HCT116 (cell line): ENCODE data around the gene WDR17. TPM values are rescaled to one million over a fixed set of nuclear protein-coding genes. Genes with fewer than 3 reads are reported as not detected.

Experiments
- ATAC-seq: fragments of 200-7000 bp; cut with Tn5 transposase; 2 replicates; pipeline ENCODE4 v1.9.1; 2020; ENCODE audit warnings: mild to moderate bottlenecking, moderate library complexity
- BruUV-seq: library from RNA; stranded (reverse); fragments of 400-500 nt; replicated peaks from 2 replicates; lab custom pipeline; 2021; lab: Mats Ljungman, UMichigan
- CTCF ChIA-PET: fragments of 300-600 bp; sonication (Branson Sonifier 250); formaldehyde crosslinking; loops from one replicate; lab custom pipeline; 2021; ENCODE audit warnings: antibody characterized with exemption; lab: Charles Lee
- POLR2A ChIA-PET: fragments of 300-600, 350-600 bp; sonication (Branson Sonifier 250); formaldehyde crosslinking; loops from one replicate; lab custom pipeline; 2021; ENCODE audit warnings: antibody characterized with exemption; lab: Charles Lee
- RAD21 ChIA-PET, 2 experiments: fragments of 300-600 bp; sonication (Branson Sonifier 250); formaldehyde crosslinking; loops; one replicate each; lab custom pipeline; 2023; ENCODE audit warnings: low total read pairs in 2 of 2; ENCODE audit not compliant: uncharacterized antibody in 2 of 2, unreplicated experiment in 2 of 2, low non-redundant PET in 1 of 2; lab: Charles Lee
- DNase-seq: peaks from one replicate; pipeline ENCODE4 v3.0.0-alpha.2; 2010; ENCODE audit warnings: low read depth, low spot score
- H2AFZ ChIP-seq: fragments of 200-600 bp; shearing (Covaris generic), sonication (generic); 2 replicates; pipeline ENCODE4 v1.6.1; 2017; ENCODE audit warnings: low read depth, mixed run types, mixed read lengths, antibody characterized with exemption, low read length; ENCODE audit not compliant: poor library complexity, severe bottlenecking
- H3K27ac ChIP-seq: 2 replicates; pipeline ENCODE4 v1.5.1; 2012; ENCODE audit warnings: low read depth, low read length
- H3K27me3 ChIP-seq: fragments of 200-600 bp; sonication (generic); 2 replicates; pipeline ENCODE4 v1.6.1; 2016; ENCODE audit warnings: mixed run types, low read length, mixed read lengths; ENCODE audit not compliant: insufficient read depth
- H3K36me3 ChIP-seq, 2 experiments: fragments of 200-500 bp in 1 of 2; fragments of 200-600 bp in 1 of 2; sonication (Bioruptor generic) in 1 of 2; sonication (generic) in 1 of 2; 2 replicates each; pipeline versions ENCODE4 v1.5.1 to v1.6.1; 2014 to 2016; ENCODE audit warnings: low read length in 2 of 2, inconsistent platforms in 1 of 2, mixed read lengths in 1 of 2, mixed run types in 1 of 2; ENCODE audit not compliant: insufficient read depth in 2 of 2, control insufficient read depth in 1 of 2
- H3K4me1 ChIP-seq, 2 experiments: fragments of 200-600 bp in 1 of 2; sonication (generic) in 1 of 2; 2 replicates each; pipeline versions ENCODE4 v1.5.1 to v1.6.1; 2012 to 2017; ENCODE audit warnings: low read length in 2 of 2, inconsistent platforms in 1 of 2, mild to moderate bottlenecking in 1 of 2, mixed read lengths in 1 of 2, mixed run types in 1 of 2, moderate library complexity in 1 of 2; ENCODE audit not compliant: insufficient read depth in 2 of 2, control insufficient read depth in 1 of 2
- H3K4me2 ChIP-seq: fragments of 200-600 bp; sonication (generic); 2 replicates; pipeline ENCODE4 v1.6.1; 2017; ENCODE audit warnings: mixed run types, low read length, mixed read lengths
- H3K4me3 ChIP-seq, 2 experiments: fragments of 200-600 bp in 1 of 2; sonication (generic) in 1 of 2; replicated peaks in 1 of 2; 2 replicates each; pipeline ENCODE4 v1.5.1; 2011 to 2016; ENCODE audit warnings: low read length in 2 of 2, control low read depth in 1 of 2, low read depth in 1 of 2, mild to moderate bottlenecking in 1 of 2, mixed read lengths in 1 of 2, mixed run types in 1 of 2
- H3K79me2 ChIP-seq: fragments of 200-600 bp; sonication (generic); 2 replicates; pipeline ENCODE4 v1.6.1; 2017; ENCODE audit warnings: mild to moderate bottlenecking, mixed run types, low read length, moderate library complexity, mixed read lengths; ENCODE audit not compliant: insufficient read depth
- H3K9ac ChIP-seq: fragments of 200-600 bp; sonication (generic); 2 replicates; pipeline ENCODE4 v1.6.1; 2016; ENCODE audit warnings: low read length, mixed read lengths
- H3K9me2 ChIP-seq: fragments of 200-600 bp; sonication (generic), shearing (Covaris generic); 2 replicates; pipeline ENCODE4 v1.6.1; 2017; ENCODE audit warnings: mixed run types, mild to moderate bottlenecking, moderate library complexity; ENCODE audit not compliant: insufficient read depth
- H3K9me3 ChIP-seq, 2 experiments: fragments of 200-500 bp in 1 of 2; fragments of 200-600 bp in 1 of 2; sonication (Bioruptor generic) in 1 of 2; sonication (generic) in 1 of 2; 2 replicates each; pipeline ENCODE4 v1.6.1; 2014 to 2017; ENCODE audit warnings: low read length in 2 of 2, mixed read lengths in 2 of 2, inconsistent platforms in 1 of 2, low read depth in 1 of 2, mild to moderate bottlenecking in 1 of 2, mixed run types in 1 of 2, moderate library complexity in 1 of 2; ENCODE audit not compliant: control insufficient read depth in 1 of 2, insufficient read depth in 1 of 2
- H4K20me1 ChIP-seq: fragments of 200-600 bp; sonication (generic), shearing (Covaris generic); 2 replicates; pipeline ENCODE4 v1.6.1; 2017; ENCODE audit warnings: mixed run types, mild to moderate bottlenecking, moderate library complexity; ENCODE audit not compliant: insufficient read depth
- ATF3 ChIP-seq: IDR thresholded peaks from 2 replicates; pipeline ENCODE4 v1.6.1; 2012
- CEBPB ChIP-seq: IDR thresholded peaks from 2 replicates; pipeline ENCODE4 v1.6.1; 2012; ENCODE audit warnings: low read depth
- CTCF ChIP-seq, 3 experiments: fragments of 200-600 bp in 1 of 3; sonication (generic) in 1 of 3; IDR thresholded peaks in 2 of 3; conservative IDR thresholded peaks in 1 of 3; 2 replicates each; pipeline ENCODE4 v1.5.1; 2012 to 2017; ENCODE audit warnings: low read depth in 2 of 3, low read length in 2 of 3, antibody characterized with exemption in 1 of 3, borderline replicate concordance in 1 of 3, control low read depth in 1 of 3, mild to moderate bottlenecking in 1 of 3, mixed read lengths in 1 of 3, mixed run types in 1 of 3, moderate library complexity in 1 of 3; ENCODE audit not compliant: insufficient read depth in 1 of 3
- EGR1 ChIP-seq: IDR thresholded peaks from 2 replicates; pipeline ENCODE4 v1.6.1; 2012; ENCODE audit warnings: low read depth
- EZH2 ChIP-seq: fragments of 200-600 bp; sonication (generic); IDR thresholded peaks from 2 replicates; pipeline ENCODE4 v1.6.1; 2017; ENCODE audit warnings: antibody characterized with exemption, mixed run types
- EZH2phosphoT487 ChIP-seq: fragments of 200-600 bp; IDR thresholded peaks from 2 replicates; pipeline ENCODE4 v1.6.1; 2018; ENCODE audit warnings: antibody characterized with exemption, borderline replicate concordance
- FOSL1 ChIP-seq: IDR thresholded peaks from 2 replicates; pipeline ENCODE4 v1.6.1; 2012; ENCODE audit warnings: low read depth
- RAD21 ChIP-seq: IDR thresholded peaks from 2 replicates; pipeline ENCODE4 v1.6.1; 2012; ENCODE audit warnings: low read depth, mild to moderate bottlenecking
- REST ChIP-seq: IDR thresholded peaks from 2 replicates; pipeline ENCODE4 v1.6.1; 2012; ENCODE audit warnings: low read depth
- ZFX ChIP-seq: fragments of 450-650 bp; IDR thresholded peaks from 2 replicates; pipeline ENCODE4 v1.6.1; 2017
- intact Hi-C: fragments of 100-400 bp; cut with micrococcal nuclease; formaldehyde crosslinking; loops from 2 replicates; pipeline ENCODE4 v1.10.0; 2022
- total RNA-seq: library from RNA; stranded (reverse); gene quantifications from one replicate; pipeline ENCODE4 v1.2.1, GENCODE V29; 2021; ENCODE audit not compliant: unreplicated experiment

The WDR17 gene
- total RNA-seq, 1 experiment from 2014 or later = 0.20 TPM

GRCh38 chr4:176217510-176217909, 151.9 kb downstream of the WDR17 start:
- ATAC-seq = no peak
- no peaks in the 10 kb centered on the region for H3K27me3 ChIP-seq
- no peak overlapping the region for H3K4me2 ChIP-seq
- POLR2A ChIA-PET = no interaction called here
- H3K9me3 ChIP-seq = no peaks in the 10 kb centered on the region
- TF ChIP-seq RAD21 (peak; percentile 18; the same call in 1 of the 2 replicates), EZH2 (no peak), REST (no peak), EGR1 (no peak), FOSL1 (no peak)
- TF ChIP-seq, all 23 proteins: peak for 1
- H3K79me2 ChIP-seq = no peaks in the 10 kb centered on the region
- CTCF ChIA-PET = no interaction called here
- H2AFZ ChIP-seq = peak overlapping the region; percentile 70
- no peaks in the 10 kb centered on the region for H4K20me1 ChIP-seq
- RAD21 ChIA-PET = no interaction called here
- no peak overlapping the region for H3K4me3 ChIP-seq
- no peaks in the 10 kb centered on the region; the same call in 1 of the 2 replicates for H3K9me2 ChIP-seq
- no TSS peak for BruUV-seq
- no peaks in the 10 kb centered on the region for H3K4me1 ChIP-seq
- no peak for DNase-seq
- intact Hi-C loops = no loop called here
- H3K9ac ChIP-seq = no peak overlapping the region
- no peaks in the 10 kb centered on the region for H3K36me3 ChIP-seq
- H3K27ac ChIP-seq = no peak overlapping the region

- Histone ChIP-seq H3K4me2 (no peak overlapping the region), H3K9me3 (no peaks in the 10 kb centered on the region), H3K27ac (no peak overlapping the region), H3K36me3 (no peaks in the 10 kb centered on the region), H3K4me1 (no peaks in the 10 kb centered on the region), H3K4me3 (no peak overlapping the region), H3K9ac (no peak overlapping the region), H2AFZ (no peak overlapping the region), H3K9me2 (no peaks in the 10 kb centered on the region; the same call in 1 of the 2 replicates), H3K27me3 (no peaks in the 10 kb centered on the region), H3K79me2 (no peaks in the 10 kb centered on the region), H4K20me1 (no peaks in the 10 kb centered on the region)
- intact Hi-C loops = no loop called here
- no peak for DNase-seq
- BruUV-seq = no TSS peak
- ChIA-PET CTCF (no interaction called here), POLR2A (no interaction called here), RAD21 (no interaction called here)
- no peak for ATAC-seq
- TF ChIP-seq CEBPB = no peak
- TF ChIP-seq ATF3 = no peak
- TF ChIP-seq REST = no peak
- no peak for TF ChIP-seq ZFX
- TF ChIP-seq CTCF (IDR thresholded peaks at IDR 0.05 in 2 of 3, conservative IDR thresholded peaks at IDR 0.05 in 1 of 3; ENCODE audit: borderline replicate concordance in 1 of 3, insufficient read depth in 1 of 3, low read depth in 2 of 3, low read length in 2 of 3) = no peak
- TF ChIP-seq EZH2phosphoT487 = no peak
These were observed 156.5 kb downstream of the WDR17 start for GRCh38 chr4:176222149-176222548.
